Thoracic aorta endothelial cell (primary cell): Measurements from ENCODE around the gene GTF2IRD2. TPM values are rescaled to one million over a fixed set of nuclear protein-coding genes. Genes with fewer than 3 reads are reported as not detected.

Source experiments
- small RNA-seq: library from RNA; depleted of rRNA; stranded (forward); fragments of <200 nt; gene quantifications from one replicate; pipeline ENCODE3, GENCODE V24; 2012
- total RNA-seq: library from RNA; depleted of rRNA; stranded (reverse); fragments of >200 nt; gene quantifications from 2 replicates; pipeline ENCODE4 v1.2.3, GENCODE V29; 2012

Gene GTF2IRD2
- 2.6 and 3.6 TPM in 2 replicates for total RNA-seq

GRCh38 chr7:74850833-74851721 lies at the start of gene GTF2IRD2:
Gene GTF2IRD2 (minus strand): TSS chr7:74851605. CDS start chr7:74836378, 15,227 bp downstream.

GRCh38 chr7:74773760-74774750 lies 77.3 kb downstream of the GTF2IRD2 start, which contains the start of gene NCF1:
Gene NCF1 (plus strand): TSS chr7:74774011. CDS start chr7:74774032, 21 bp downstream.

Small RNA genes within 50 kb of the gene (small RNA-seq; reads per million reads assigned to genes)
- not detected for gene RF00019

Other genes with a start within 250 kb of the GTF2IRD2 start
- gene GTF2I, start 193.9 kb downstream of the GTF2IRD2 start, total RNA-seq = 206 and 227 TPM in 2 replicates
- not detected in 2 replicates for gene NCF1, start 77.6 kb downstream of the GTF2IRD2 start, total RNA-seq
- gene CASTOR2, start 113.1 kb upstream of the GTF2IRD2 start, total RNA-seq = 10.8 and 13.6 TPM in 2 replicates
- 49.6 and 50.8 TPM in 2 replicates for gene RCC1L, start 222.2 kb upstream of the GTF2IRD2 start, total RNA-seq
- 10.3 and 12.2 TPM in 2 replicates for gene GTF2IRD2B, start 241.0 kb upstream of the GTF2IRD2 start, total RNA-seq